CD4-positive, alpha-beta T cell treated with Interleukin-12 subunit alpha and Interleukin-12 subunit beta, for 1 hour (primary cell): ENCODE results near the gene CPO.
"Not testable (repeated sequence)": the region's sequence is repeated elsewhere in the genome, so short reads cannot be mapped to it uniquely, and the experiment has no call there.

Source experiments
- DNase-seq: peaks from one replicate; pipeline ENCODE4 v3.0.0-alpha.2; 2020

CPO gene

GRCh38 chr2:206939340-206939739, at the start of gene CPO:
Gene CPO (plus strand): TSS chr2:206939518. CDS start chr2:206939600, 82 bp downstream.
- no peak for DNase-seq

- no peak for DNase-seq
Measured at GRCh38 chr2:206890179-206890578, 49.1 kb upstream of the CPO start.

- no peak for DNase-seq
Measured at GRCh38 chr2:206890926-206891325, 48.4 kb upstream of the CPO start.

GRCh38 chr2:206915121-206915520, 24.2 kb upstream of the CPO start:
- no peak for DNase-seq

- no peak for DNase-seq
Measured at GRCh38 chr2:206918263-206918662, 21.1 kb upstream of the CPO start.

- DNase-seq: no peak
Measured at GRCh38 chr2:206920310-206920709, 19.0 kb upstream of the CPO start.

GRCh38 chr2:206920951-206921350, 18.4 kb upstream of the CPO start:
- no peak for DNase-seq

GRCh38 chr2:206921529-206921928, 17.8 kb upstream of the CPO start:
- no peak for DNase-seq

- no peak for DNase-seq
Measured at GRCh38 chr2:206935991-206936842, 3.1 kb upstream of the CPO start.

GRCh38 chr2:206936843-206937230, 2.5 kb upstream of the CPO start:
- no peak for DNase-seq

GRCh38 chr2:206937555-206937954, 1.8 kb upstream of the CPO start:
- no peak for DNase-seq

GRCh38 chr2:206940546-206940945, 1.2 kb downstream of the CPO start:
- no peak for DNase-seq

- DNase-seq: no peak
Measured at GRCh38 chr2:206942592-206943478, 3.5 kb downstream of the CPO start.

GRCh38 chr2:206953404-206953803, 14.1 kb downstream of the CPO start:
- DNase-seq: not testable (repeated sequence)

GRCh38 chr2:206955253-206955652, 15.9 kb downstream of the CPO start:
- DNase-seq: no peak

- no peak for DNase-seq
Measured at GRCh38 chr2:206958261-206958660, 18.9 kb downstream of the CPO start.

- no peak for DNase-seq
Measured at GRCh38 chr2:206962966-206963365, 23.6 kb downstream of the CPO start.

GRCh38 chr2:206968134-206969086, 29.1 kb downstream of the CPO start:
- DNase-seq: no peak

GRCh38 chr2:206969192-206969591, 29.9 kb downstream of the CPO start:
- DNase-seq: no peak

GRCh38 chr2:206970589-206971360, 31.5 kb downstream of the CPO start:
- DNase-seq: no peak

GRCh38 chr2:206971805-206972204, 32.5 kb downstream of the CPO start:
- no peak for DNase-seq

- DNase-seq: no peak
Measured at GRCh38 chr2:206974551-206974950, 35.2 kb downstream of the CPO start.
